Testis (tissue), 2 donors: Measurements from ENCODE around the gene TTF2.

Source experiments
- POLR2A ChIP-seq: fragments of 450-650 bp; IDR thresholded peaks from one replicate; pipeline ENCODE4 v1.6.1; 2017; ENCODE audit warnings: antibody characterized with exemption, mild to moderate bottlenecking, moderate library complexity
- TF ChIP-seq, protein P1 (sequence below), 3 experiments: fragments of 450-650 bp in 2 of 3; fragments of 200-600 bp in 1 of 3; sonication (generic) in 1 of 3; IDR thresholded peaks; one replicate each; pipeline ENCODE4 v1.5.1; 2016 to 2019; ENCODE audit warnings: antibody characterized with exemption in 3 of 3, mild to moderate bottlenecking in 2 of 3, moderate library complexity in 1 of 3

DNA sequence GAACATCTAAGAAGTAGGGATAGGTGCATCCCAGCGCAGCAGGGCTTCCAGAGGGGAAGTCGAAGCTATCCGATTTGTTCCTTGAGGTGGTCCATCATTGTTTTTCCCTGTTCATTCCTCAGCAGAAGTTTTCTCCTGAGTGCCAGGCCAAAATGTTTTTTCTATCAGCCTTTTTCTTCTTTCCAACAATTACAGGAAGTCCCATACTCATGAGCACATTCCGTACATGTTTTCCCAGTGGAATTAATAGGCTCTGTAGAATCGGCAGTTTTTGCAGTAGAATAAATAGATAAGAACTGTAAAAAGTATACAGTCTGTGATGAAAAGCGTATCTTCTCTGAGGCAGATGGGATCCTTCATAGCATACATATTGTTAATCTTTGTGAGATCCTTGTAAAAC, 33.8 kb upstream of the TTF2 start:
- TF ChIP-seq, protein P1, sequence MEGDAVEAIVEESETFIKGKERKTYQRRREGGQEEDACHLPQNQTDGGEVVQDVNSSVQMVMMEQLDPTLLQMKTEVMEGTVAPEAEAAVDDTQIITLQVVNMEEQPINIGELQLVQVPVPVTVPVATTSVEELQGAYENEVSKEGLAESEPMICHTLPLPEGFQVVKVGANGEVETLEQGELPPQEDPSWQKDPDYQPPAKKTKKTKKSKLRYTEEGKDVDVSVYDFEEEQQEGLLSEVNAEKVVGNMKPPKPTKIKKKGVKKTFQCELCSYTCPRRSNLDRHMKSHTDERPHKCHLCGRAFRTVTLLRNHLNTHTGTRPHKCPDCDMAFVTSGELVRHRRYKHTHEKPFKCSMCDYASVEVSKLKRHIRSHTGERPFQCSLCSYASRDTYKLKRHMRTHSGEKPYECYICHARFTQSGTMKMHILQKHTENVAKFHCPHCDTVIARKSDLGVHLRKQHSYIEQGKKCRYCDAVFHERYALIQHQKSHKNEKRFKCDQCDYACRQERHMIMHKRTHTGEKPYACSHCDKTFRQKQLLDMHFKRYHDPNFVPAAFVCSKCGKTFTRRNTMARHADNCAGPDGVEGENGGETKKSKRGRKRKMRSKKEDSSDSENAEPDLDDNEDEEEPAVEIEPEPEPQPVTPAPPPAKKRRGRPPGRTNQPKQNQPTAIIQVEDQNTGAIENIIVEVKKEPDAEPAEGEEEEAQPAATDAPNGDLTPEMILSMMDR (IDR thresholded peaks at IDR 0.05), result no peak
- TF ChIP-seq POLR2A, result no peak
